ENCODE measurements around the gene EDEM3. TPM values are rescaled to one million over a fixed set of nuclear protein-coding genes. Genes with fewer than 3 reads are reported as not detected.

The EDEM3 gene
- polyA plus RNA-seq, 1 donor from 2014 or later: 49.5 TPM

DNA sequence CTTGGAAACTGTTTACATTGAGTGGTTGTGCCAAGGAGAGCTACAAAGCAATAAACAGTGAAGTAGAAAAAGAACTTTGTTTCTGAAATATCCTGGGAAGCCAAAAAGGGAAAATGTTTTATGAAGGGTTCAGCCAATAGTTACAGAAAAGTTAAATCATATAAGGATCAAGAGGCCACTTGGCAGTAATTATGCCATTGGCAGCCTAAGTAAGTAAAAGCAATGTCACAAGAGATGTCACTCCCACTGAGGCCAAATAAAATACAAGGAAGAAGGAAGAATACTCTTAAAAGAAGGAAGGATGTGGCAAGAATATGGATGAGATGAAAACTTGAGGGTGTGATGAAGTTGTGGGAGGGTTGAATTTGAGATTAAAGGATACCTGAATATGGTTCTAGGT lies 45.2 kb downstream of the EDEM3 start:
- Histone ChIP-seq H3K9me3 (ENCODE audit: low read length) (no peaks in the 10 kb centered on the region), H4K20me1 (ENCODE audit: insufficient read depth) (no peaks in the 10 kb centered on the region), H3K9me2 (ENCODE audit: insufficient read depth, low read length) (no peaks in the 10 kb centered on the region), H3F3A (ENCODE audit: insufficient read depth, low read length, poor library complexity, severe bottlenecking) (no peaks in the 10 kb centered on the region), H3K79me2 (replicated peaks; ENCODE audit: insufficient read depth, low read length) (no peaks in the 10 kb centered on the region), H3K4me2 (ENCODE audit: low read length) (no peak overlapping the region), H2AFZ (ENCODE audit: low read depth, low read length) (no peak overlapping the region), H3K9ac (ENCODE audit: low read length) (no peak overlapping the region), H3K36me3 (ENCODE audit: insufficient read depth, low read length) (peaks cover 22% of the 10 kb centered on the region), H3K27ac (ENCODE audit: low read length) (no peak overlapping the region), H3K4me3 (ENCODE audit: low read length) (no peak overlapping the region), H3K27me3 (ENCODE audit: insufficient read depth, low read depth, low read length) (no peaks in the 10 kb centered on the region)
- TF ChIP-seq MXI1 (conservative IDR thresholded peaks at IDR 0.05; ENCODE audit: poor library complexity, severe bottlenecking) (no peak), EP300 (conservative IDR thresholded peaks at IDR 0.05; ENCODE audit: poor library complexity, severe bottlenecking) (no peak), SMC3 (conservative IDR thresholded peaks at IDR 0.05; ENCODE audit: poor library complexity) (no peak), EZH2 (IDR thresholded peaks at IDR 0.05; ENCODE audit: borderline replicate concordance, insufficient read depth, low read length, poor library complexity, severe bottlenecking) (no peak), RAD21 (conservative IDR thresholded peaks at IDR 0.05) (no peak), POLR2AphosphoS5 (IDR thresholded peaks at IDR 0.05) (no peak), TAF1 (IDR thresholded peaks at IDR 0.05; ENCODE audit: low read depth) (no peak)
- TF ChIP-seq, protein P1, sequence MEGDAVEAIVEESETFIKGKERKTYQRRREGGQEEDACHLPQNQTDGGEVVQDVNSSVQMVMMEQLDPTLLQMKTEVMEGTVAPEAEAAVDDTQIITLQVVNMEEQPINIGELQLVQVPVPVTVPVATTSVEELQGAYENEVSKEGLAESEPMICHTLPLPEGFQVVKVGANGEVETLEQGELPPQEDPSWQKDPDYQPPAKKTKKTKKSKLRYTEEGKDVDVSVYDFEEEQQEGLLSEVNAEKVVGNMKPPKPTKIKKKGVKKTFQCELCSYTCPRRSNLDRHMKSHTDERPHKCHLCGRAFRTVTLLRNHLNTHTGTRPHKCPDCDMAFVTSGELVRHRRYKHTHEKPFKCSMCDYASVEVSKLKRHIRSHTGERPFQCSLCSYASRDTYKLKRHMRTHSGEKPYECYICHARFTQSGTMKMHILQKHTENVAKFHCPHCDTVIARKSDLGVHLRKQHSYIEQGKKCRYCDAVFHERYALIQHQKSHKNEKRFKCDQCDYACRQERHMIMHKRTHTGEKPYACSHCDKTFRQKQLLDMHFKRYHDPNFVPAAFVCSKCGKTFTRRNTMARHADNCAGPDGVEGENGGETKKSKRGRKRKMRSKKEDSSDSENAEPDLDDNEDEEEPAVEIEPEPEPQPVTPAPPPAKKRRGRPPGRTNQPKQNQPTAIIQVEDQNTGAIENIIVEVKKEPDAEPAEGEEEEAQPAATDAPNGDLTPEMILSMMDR (IDR thresholded peaks at IDR 0.05; ENCODE audit: poor library complexity, severe bottlenecking): no peak
- TF ChIP-seq, protein P2, sequence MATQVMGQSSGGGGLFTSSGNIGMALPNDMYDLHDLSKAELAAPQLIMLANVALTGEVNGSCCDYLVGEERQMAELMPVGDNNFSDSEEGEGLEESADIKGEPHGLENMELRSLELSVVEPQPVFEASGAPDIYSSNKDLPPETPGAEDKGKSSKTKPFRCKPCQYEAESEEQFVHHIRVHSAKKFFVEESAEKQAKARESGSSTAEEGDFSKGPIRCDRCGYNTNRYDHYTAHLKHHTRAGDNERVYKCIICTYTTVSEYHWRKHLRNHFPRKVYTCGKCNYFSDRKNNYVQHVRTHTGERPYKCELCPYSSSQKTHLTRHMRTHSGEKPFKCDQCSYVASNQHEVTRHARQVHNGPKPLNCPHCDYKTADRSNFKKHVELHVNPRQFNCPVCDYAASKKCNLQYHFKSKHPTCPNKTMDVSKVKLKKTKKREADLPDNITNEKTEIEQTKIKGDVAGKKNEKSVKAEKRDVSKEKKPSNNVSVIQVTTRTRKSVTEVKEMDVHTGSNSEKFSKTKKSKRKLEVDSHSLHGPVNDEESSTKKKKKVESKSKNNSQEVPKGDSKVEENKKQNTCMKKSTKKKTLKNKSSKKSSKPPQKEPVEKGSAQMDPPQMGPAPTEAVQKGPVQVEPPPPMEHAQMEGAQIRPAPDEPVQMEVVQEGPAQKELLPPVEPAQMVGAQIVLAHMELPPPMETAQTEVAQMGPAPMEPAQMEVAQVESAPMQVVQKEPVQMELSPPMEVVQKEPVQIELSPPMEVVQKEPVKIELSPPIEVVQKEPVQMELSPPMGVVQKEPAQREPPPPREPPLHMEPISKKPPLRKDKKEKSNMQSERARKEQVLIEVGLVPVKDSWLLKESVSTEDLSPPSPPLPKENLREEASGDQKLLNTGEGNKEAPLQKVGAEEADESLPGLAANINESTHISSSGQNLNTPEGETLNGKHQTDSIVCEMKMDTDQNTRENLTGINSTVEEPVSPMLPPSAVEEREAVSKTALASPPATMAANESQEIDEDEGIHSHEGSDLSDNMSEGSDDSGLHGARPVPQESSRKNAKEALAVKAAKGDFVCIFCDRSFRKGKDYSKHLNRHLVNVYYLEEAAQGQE (IDR thresholded peaks at IDR 0.05; ENCODE audit: borderline replicate concordance): no peak

DNA sequence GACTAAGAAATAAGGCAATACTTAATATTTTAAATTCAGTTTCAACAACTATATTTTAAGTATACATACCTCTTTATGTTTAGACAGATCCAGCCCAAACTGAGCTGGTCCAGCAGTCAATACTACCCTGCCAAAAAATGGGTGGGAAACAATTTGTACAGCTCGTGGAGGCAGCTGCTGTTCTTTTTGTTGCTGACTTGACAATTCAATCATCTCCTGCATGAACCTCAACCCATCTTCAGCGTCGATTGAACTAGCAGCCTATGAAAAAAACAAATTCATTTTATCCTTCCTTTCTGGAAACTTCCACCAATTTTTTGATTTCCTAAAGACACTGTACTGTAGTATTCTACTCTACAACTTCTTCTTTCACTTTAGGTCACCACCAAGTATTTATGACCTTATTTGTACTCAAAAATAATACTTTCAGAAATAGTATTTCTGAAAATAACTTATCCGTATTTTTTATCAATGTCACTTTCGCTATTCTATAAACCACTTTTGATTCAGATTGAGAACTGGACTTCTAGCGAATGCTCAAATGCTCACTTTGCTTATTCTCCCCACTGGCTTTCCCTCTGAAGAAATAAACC lies 46.5 kb downstream of the EDEM3 start:
- no peaks in the 10 kb centered on the region for H3K79me2 ChIP-seq (replicated peaks; ENCODE audit: insufficient read depth, low read length)
- H3K9ac ChIP-seq (ENCODE audit: low read length): no peak overlapping the region
- H4K20me1 ChIP-seq (ENCODE audit: insufficient read depth): no peaks in the 10 kb centered on the region
- no peak overlapping the region for H3K4me2 ChIP-seq (ENCODE audit: low read length)
- H3F3A ChIP-seq (ENCODE audit: insufficient read depth, low read length, poor library complexity, severe bottlenecking): no peaks in the 10 kb centered on the region
- no peaks in the 10 kb centered on the region for H3K9me3 ChIP-seq (ENCODE audit: low read length)
- no peak for TF ChIP-seq TAF1 (IDR thresholded peaks at IDR 0.05; ENCODE audit: low read depth)
- TF ChIP-seq, protein P2 (IDR thresholded peaks at IDR 0.05; ENCODE audit: borderline replicate concordance): no peak
- TF ChIP-seq, protein P1 (IDR thresholded peaks at IDR 0.05; ENCODE audit: poor library complexity, severe bottlenecking): no peak
- no peak for TF ChIP-seq EP300 (conservative IDR thresholded peaks at IDR 0.05; ENCODE audit: poor library complexity, severe bottlenecking)
- TF ChIP-seq POLR2AphosphoS5 (IDR thresholded peaks at IDR 0.05): no peak
- TF ChIP-seq RAD21 (conservative IDR thresholded peaks at IDR 0.05): no peak
- no peak for TF ChIP-seq EZH2 (IDR thresholded peaks at IDR 0.05; ENCODE audit: borderline replicate concordance, insufficient read depth, low read length, poor library complexity, severe bottlenecking)
- TF ChIP-seq MXI1 (conservative IDR thresholded peaks at IDR 0.05; ENCODE audit: poor library complexity, severe bottlenecking): no peak
- no peak for TF ChIP-seq SMC3 (conservative IDR thresholded peaks at IDR 0.05; ENCODE audit: poor library complexity)
- no peaks in the 10 kb centered on the region for H3K9me2 ChIP-seq (ENCODE audit: insufficient read depth, low read length)
- no peak overlapping the region for H3K27ac ChIP-seq (ENCODE audit: low read length)
- H2AFZ ChIP-seq (ENCODE audit: low read depth, low read length): no peak overlapping the region
- H3K27me3 ChIP-seq (ENCODE audit: insufficient read depth, low read depth, low read length): no peaks in the 10 kb centered on the region
- H3K36me3 ChIP-seq (ENCODE audit: insufficient read depth, low read length): peaks cover 21% of the 10 kb centered on the region
- no peak overlapping the region for H3K4me3 ChIP-seq (ENCODE audit: low read length)
